ENCODE measurements around the gene MYOD1.

MYOD1 gene

GRCh38 chr11:17700991-17701390, 18.4 kb upstream of the MYOD1 start:
- peak in 2 of 58 donors; percentile 1 to 3 for DNase-seq

- no peak for DNase-seq
Observed at GRCh38 chr11:17702876-17703275, 16.5 kb upstream of the MYOD1 start.

GRCh38 chr11:17703951-17704350, 15.4 kb upstream of the MYOD1 start:
- no peak for DNase-seq

GRCh38 chr11:17707830-17708229, 11.5 kb upstream of the MYOD1 start:
- no peak for DNase-seq

GRCh38 chr11:17711836-17712235, 7.5 kb upstream of the MYOD1 start:
- no peak for DNase-seq

- no peak for DNase-seq
Observed at GRCh38 chr11:17713851-17714250, 5.5 kb upstream of the MYOD1 start.

GRCh38 chr11:17714356-17714854, 5.0 kb upstream of the MYOD1 start:
- DNase-seq: no peak

DNA sequence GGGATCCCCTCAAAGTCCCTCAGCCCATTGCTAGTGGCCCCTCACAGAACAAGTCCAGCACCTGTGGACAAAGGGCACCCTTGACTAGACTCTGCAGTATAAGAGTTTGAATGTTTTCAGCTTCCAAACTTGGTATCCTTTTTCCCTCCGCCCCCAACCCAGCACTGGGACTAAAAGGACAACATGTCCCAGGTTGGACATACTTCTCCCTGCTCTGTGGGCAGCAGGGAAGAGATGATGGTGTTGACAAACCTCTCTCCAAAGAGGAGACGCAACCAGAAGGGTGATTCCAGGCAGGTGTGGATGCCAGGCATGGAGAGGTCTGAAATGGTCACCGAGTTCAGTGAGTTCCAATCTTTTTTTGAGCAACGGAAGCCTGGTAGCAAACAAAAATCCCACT, 4.5 kb upstream of the MYOD1 start:
- DNase-seq: no peak

GRCh38 chr11:17716807-17717206, 2.6 kb upstream of the MYOD1 start:
- DNase-seq: no peak

- DNase-seq: no peak
Observed at GRCh38 chr11:17718015-17718414, 1.4 kb upstream of the MYOD1 start.

GRCh38 chr11:17718510-17718962, 835 bp upstream of the MYOD1 start:
- no peak for DNase-seq

DNA sequence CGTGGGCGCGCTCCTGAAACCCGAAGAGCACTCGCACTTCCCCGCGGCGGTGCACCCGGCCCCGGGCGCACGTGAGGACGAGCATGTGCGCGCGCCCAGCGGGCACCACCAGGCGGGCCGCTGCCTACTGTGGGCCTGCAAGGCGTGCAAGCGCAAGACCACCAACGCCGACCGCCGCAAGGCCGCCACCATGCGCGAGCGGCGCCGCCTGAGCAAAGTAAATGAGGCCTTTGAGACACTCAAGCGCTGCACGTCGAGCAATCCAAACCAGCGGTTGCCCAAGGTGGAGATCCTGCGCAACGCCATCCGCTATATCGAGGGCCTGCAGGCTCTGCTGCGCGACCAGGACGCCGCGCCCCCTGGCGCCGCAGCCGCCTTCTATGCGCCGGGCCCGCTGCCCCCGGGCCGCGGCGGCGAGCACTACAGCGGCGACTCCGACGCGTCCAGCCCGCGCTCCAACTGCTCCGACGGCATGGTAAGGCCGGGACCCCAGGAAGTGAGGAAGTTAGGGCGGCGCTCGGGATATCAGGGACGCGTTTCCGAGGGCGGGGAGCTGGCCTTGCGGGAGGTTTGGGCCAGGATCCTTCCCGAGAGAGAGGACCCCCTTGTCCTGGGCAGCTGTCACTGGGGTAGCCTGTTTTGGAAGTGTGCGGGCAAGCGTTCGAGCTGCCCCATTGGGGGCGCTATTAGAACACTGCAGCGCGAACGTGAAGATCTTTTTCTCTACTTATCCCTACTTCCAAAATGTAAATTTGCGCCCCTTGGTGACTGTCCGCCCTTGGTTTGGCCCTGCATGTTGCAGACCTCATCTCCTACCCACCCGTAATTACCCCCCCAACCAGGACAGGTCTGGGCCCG, 796 bp downstream of the MYOD1 start:
- DNase-seq: no peak

GRCh38 chr11:17720796-17721171, 1.4 kb downstream of the MYOD1 start:
- DNase-seq: no peak

- DNase-seq: no peak
Observed at GRCh38 chr11:17721242-17721999, 2.0 kb downstream of the MYOD1 start.

DNA sequence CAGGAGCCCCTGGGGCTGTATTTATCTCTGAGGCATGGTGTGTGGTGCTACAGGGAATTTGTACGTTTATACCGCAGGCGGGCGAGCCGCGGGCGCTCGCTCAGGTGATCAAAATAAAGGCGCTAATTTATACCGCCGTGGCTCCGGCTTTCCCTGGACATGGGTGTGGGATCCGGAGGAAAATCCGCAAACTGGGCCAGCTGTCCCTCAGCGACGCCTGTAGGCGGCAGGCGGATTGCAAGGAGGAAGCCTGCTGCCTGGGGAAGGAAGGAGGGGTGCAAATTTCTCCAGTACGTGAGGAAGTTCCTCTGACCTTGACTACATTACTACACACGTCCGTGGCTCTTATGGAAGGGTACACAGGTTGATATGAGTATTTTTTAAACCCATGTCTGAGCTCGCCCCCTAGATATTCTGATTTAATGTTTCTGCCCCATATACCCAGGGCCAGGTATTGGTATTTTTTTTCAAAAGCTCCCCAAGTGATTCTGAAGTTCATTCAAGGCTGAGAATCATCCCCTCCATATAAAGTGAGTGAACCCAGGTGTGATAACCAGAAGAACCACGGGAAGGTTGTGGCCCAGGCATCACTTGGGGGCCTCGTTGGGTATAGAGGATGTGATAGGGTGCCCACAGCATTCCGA, 2.8 kb downstream of the MYOD1 start:
- DNase-seq: no peak

- DNase-seq: no peak
Observed at GRCh38 chr11:17724020-17724908, 4.9 kb downstream of the MYOD1 start.

- no peak for DNase-seq
Observed at GRCh38 chr11:17725174-17725573, 5.8 kb downstream of the MYOD1 start.

GRCh38 chr11:17730137-17730536, 10.8 kb downstream of the MYOD1 start:
- no peak for DNase-seq

DNA sequence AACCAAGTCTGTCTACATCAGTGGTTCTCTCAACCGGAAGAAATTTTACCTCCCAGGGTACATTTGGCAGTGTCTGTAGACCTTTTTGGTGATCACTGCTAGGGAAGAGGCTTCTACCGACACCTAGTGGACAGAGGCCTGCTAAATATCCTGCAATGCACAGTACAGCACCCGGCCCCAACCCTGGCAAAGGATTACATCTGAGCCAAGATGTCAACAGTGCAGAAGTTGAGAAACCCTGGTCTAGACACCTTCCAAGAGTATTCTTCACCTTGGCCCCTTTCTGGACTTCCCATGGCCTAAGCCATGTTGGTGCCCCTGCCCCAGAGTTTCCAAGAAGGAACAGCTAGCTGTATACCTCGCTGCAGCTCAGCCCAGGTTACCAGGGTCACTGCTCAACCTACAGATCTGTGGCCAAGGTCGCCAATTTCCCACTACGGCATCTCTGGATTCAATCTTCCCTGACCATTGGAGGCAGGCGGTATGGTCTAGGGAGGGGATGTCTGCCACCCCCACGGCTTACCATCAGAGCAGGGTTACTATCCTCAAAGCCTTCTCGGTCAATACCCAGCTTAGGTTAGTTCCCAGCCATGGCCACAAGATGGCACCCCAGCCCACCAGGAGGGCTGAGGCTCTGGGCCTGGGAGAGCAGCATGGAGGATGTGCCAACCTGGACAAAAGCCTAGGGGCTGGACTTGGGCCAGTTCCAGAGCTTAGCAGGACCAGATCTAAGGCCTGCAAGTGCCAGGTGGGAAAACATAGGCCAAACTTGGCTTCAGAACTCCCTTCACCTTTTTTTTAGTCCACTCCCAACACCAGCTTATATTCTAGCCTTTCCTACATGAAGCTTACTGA, 11.5 kb downstream of the MYOD1 start:
- DNase-seq: peak in 57 of 58 donors; percentile 33 to 91 (median 75)

DNA sequence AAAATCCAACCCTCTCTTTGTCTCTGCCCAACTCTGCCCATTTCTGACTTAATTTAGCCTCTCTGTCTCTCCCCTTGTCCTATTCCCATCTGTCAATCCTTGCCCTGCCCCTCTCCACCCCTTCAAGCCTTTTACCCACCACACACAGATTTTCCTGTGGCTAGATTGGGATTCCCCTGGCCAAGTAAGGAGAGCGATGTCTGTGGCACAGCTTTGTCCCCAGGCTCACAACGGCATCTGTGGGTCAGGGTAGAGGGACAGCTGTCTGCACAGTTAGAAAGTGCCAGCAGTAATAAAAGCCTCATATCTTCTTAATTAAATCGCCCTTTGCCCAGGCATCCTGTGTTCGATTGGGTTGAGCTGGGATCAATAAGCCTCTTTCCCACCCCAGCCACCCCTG, 13.9 kb downstream of the MYOD1 start:
- DNase-seq: no peak
